ENCODE measurements around the gene EDC3.

DNA sequence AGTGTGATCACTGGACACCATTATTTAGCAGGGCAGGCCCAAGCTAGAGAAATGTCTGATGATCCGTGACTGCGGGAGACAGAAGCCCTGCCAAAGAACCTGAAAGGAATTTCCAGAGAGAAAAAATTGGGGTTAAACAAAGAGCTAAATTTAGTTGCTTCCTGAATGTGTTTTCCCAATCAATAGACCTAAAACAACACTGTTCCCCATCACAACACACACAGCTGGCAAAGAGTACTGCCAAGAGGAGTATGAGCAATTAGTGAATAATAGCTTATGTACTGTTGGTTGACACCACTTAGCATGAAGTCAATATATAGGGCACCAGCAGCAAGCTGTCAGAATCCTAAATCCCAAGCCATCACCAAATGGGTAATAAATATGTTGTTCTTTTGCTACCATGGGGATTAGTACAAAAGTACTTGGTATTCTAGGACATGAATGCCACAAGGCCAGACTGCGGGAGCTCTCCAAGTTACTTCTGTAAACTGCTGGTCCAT lies 44.5 kb downstream of the EDC3 start:
- TF ChIP-seq CTCF (IDR thresholded peaks at IDR 0.05) (no peak), POLR2A (IDR thresholded peaks at IDR 0.05) (no peak), POLR2AphosphoS5 (IDR thresholded peaks at IDR 0.05) (no peak)

Data from prostate gland (tissue), 2 donors.